PC-9 (cell line): ENCODE data around the gene GPR78. TPM values are rescaled to one million over a fixed set of nuclear protein-coding genes. Genes with fewer than 3 reads are reported as not detected.

Experiments
- BruUV-seq: library from RNA; stranded (reverse); fragments of 400-500 nt; replicated peaks from 2 replicates; lab custom pipeline; 2021; lab: Mats Ljungman, UMichigan
- CTCF ChIA-PET: fragments of 300-600 bp; sonication (Branson Sonifier 250); formaldehyde crosslinking; loops from one replicate; lab custom pipeline; 2022; ENCODE audit warnings: antibody characterized with exemption; lab: Charles Lee
- POLR2A ChIA-PET: fragments of 300-600 bp; sonication (Branson Sonifier 250); formaldehyde crosslinking; loops from one replicate; lab custom pipeline; 2022; ENCODE audit warnings: antibody characterized with exemption; ENCODE audit not compliant: unreplicated experiment; lab: Charles Lee
- DNase-seq, 2 experiments: peaks; one replicate each; pipeline versions ENCODE4 v3.0.0 to v3.0.0-alpha.2; 2015 to 2022; ENCODE audit warnings: mixed read lengths in 1 of 2
- H2AFZ ChIP-seq: fragments of 200-600 bp; sonication (generic); 2 replicates; pipeline ENCODE4 v1.8.1; 2017; ENCODE audit warnings: antibody characterized with exemption
- H3F3A ChIP-seq: fragments of 200-600 bp; sonication (generic); 2 replicates; pipeline ENCODE4 v1.8.1; 2017; ENCODE audit warnings: antibody characterized with exemption, mild to moderate bottlenecking, low read depth; ENCODE audit not compliant: insufficient read depth
- H3K27ac ChIP-seq: fragments of 200-600 bp; sonication (generic); 2 replicates; pipeline ENCODE4 v1.6.1; 2016; ENCODE audit warnings: mixed run types
- H3K27me3 ChIP-seq: fragments of 200-600 bp; sonication (generic); 2 replicates; pipeline ENCODE4 v1.6.1; 2016; ENCODE audit warnings: low read depth, mixed run types; ENCODE audit not compliant: insufficient read depth
- H3K36me3 ChIP-seq: fragments of 200-600 bp; sonication (generic); 2 replicates; pipeline ENCODE4 v1.6.1; 2016; ENCODE audit warnings: low read depth, mixed run types
- H3K4me1 ChIP-seq: fragments of 200-600 bp; sonication (generic); replicated peaks from 2 replicates; pipeline ENCODE4 v1.6.1; 2016; ENCODE audit warnings: mixed run types; ENCODE audit not compliant: insufficient read depth
- H3K4me2 ChIP-seq: fragments of 200-600 bp; sonication (generic); 2 replicates; pipeline ENCODE4 v1.6.1; 2017; ENCODE audit warnings: mixed run types
- H3K4me3 ChIP-seq: fragments of 200-600 bp; sonication (generic); 2 replicates; pipeline ENCODE4 v1.6.1; 2016; ENCODE audit warnings: mixed run types
- H3K79me2 ChIP-seq: fragments of 200-600 bp; sonication (generic); 2 replicates; pipeline ENCODE4 v1.6.1; 2017; ENCODE audit warnings: low read depth, mixed run types
- H3K9me2 ChIP-seq: fragments of 200-600 bp; sonication (generic); 2 replicates; pipeline ENCODE4 v1.8.1; 2017; ENCODE audit warnings: mild to moderate bottlenecking; ENCODE audit not compliant: insufficient read depth
- H3K9me3 ChIP-seq: fragments of 200-600 bp; sonication (generic); 2 replicates; pipeline ENCODE4 v1.8.1; 2016; ENCODE audit warnings: low read depth; ENCODE audit not compliant: insufficient read depth
- H4K20me1 ChIP-seq: fragments of 200-600 bp; sonication (generic); 2 replicates; pipeline ENCODE4 v1.8.1; 2017; ENCODE audit not compliant: insufficient read depth
- CTCF ChIP-seq: fragments of 200-600 bp; sonication (generic); conservative IDR thresholded peaks from 2 replicates; pipeline ENCODE4 v1.6.1; 2017; ENCODE audit warnings: mixed run types, antibody characterized with exemption, mild to moderate bottlenecking, moderate library complexity
- EZH2 ChIP-seq: fragments of 200-600 bp; sonication (generic); IDR thresholded peaks from 2 replicates; pipeline ENCODE4 v1.8.0; 2017; ENCODE audit warnings: antibody characterized with exemption, low read depth
- intact Hi-C: fragments of 100-400 bp; cut with micrococcal nuclease; formaldehyde crosslinking; loops from one replicate; pipeline ENCODE4 v1.10.0; 2022; ENCODE audit not compliant: unreplicated experiment
- total RNA-seq: library from RNA; stranded (reverse); gene quantifications from 2 replicates; pipeline ENCODE4 v1.2.3, GENCODE V29; 2021

GPR78 gene
- total RNA-seq, 1 experiment from 2014 or later = 56.6 TPM

- TF ChIP-seq CTCF = no peak
- no peak for TF ChIP-seq EZH2
- Histone ChIP-seq H3K4me2 (no peak overlapping the region), H3K79me2 (no peaks in the 10 kb centered on the region), H3K27me3 (no peaks in the 10 kb centered on the region), H3K4me1 (no peaks in the 10 kb centered on the region), H3K9me2 (no peaks in the 10 kb centered on the region), H3K27ac (no peak overlapping the region), H3K36me3 (no peaks in the 10 kb centered on the region), H3F3A (no peaks in the 10 kb centered on the region; the same call in 1 of the 2 replicates), H4K20me1 (no peaks in the 10 kb centered on the region), H2AFZ (no peak overlapping the region), H3K4me3 (no peak overlapping the region), H3K9me3 (no peaks in the 10 kb centered on the region)
- BruUV-seq = no TSS peak
- ChIA-PET POLR2A (no interaction called here), CTCF (no interaction called here)
- intact Hi-C loops = no loop called here
- no peak for DNase-seq
Observed at GRCh38 chr4:8589336-8589735, 9.1 kb downstream of the GPR78 start.

- ChIA-PET CTCF (interaction anchor here (0.7 kb wide), 1 partner anchor 41 kb away, joined by 8 read pairs; no protein-coding TSS in a partner anchor), POLR2A (no interaction called here)
- no peak overlapping the region for H3K4me3 ChIP-seq
- no peaks in the 10 kb centered on the region for H3F3A ChIP-seq
- H2AFZ ChIP-seq = no peak overlapping the region
- no peaks in the 10 kb centered on the region for H3K9me2 ChIP-seq
- no TSS peak for BruUV-seq
- no peaks in the 10 kb centered on the region for H3K27me3 ChIP-seq
- no peaks in the 10 kb centered on the region for H4K20me1 ChIP-seq
- TF ChIP-seq EZH2 (no peak), CTCF (no peak)
- intact Hi-C loops = loop anchor here (10.0 kb wide), 1 partner anchor 345 kb away; no protein-coding TSS in a partner anchor
- no peaks in the 10 kb centered on the region for H3K9me3 ChIP-seq
- DNase-seq = no peak
- H3K27ac ChIP-seq = no peak overlapping the region
- H3K4me1 ChIP-seq = no peaks in the 10 kb centered on the region
- H3K79me2 ChIP-seq = no peaks in the 10 kb centered on the region
- no peak overlapping the region for H3K4me2 ChIP-seq
- H3K36me3 ChIP-seq = no peaks in the 10 kb centered on the region
Observed at GRCh38 chr4:8589823-8590545, 9.8 kb downstream of the GPR78 start.

DNA sequence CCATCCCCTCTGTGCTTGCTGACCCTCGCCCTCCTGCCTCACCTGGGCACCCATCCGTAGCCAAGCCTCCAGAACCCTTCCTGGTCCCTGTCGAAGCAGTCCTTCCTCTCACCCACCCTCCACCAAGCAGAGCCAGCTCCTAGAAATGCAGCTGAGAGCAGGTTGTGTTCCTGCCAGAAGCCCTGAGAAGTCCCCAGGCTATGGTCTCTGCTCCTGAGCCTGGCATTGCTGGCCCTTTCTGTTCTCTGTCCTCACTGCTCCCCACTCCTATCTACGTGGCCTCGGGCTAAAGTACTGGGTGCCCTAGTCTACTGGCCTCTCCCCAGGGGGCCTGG is 10.3 kb downstream of the GPR78 start:
- H3K9me2 ChIP-seq = no peaks in the 10 kb centered on the region
- ChIA-PET POLR2A (no interaction called here), CTCF (no interaction called here)
- no peak overlapping the region for H3K27ac ChIP-seq
- TF ChIP-seq EZH2 (no peak), CTCF (no peak)
- H3K27me3 ChIP-seq = no peaks in the 10 kb centered on the region
- H3K4me1 ChIP-seq = no peaks in the 10 kb centered on the region
- H3K4me2 ChIP-seq = no peak overlapping the region
- intact Hi-C loops = loop anchor here (10.0 kb wide), 1 partner anchor 346 kb away; no protein-coding TSS in a partner anchor
- H3K4me3 ChIP-seq = no peak overlapping the region
- H3K36me3 ChIP-seq = no peaks in the 10 kb centered on the region
- H3K79me2 ChIP-seq = no peaks in the 10 kb centered on the region
- no peaks in the 10 kb centered on the region for H4K20me1 ChIP-seq
- no peaks in the 10 kb centered on the region for H3F3A ChIP-seq
- DNase-seq = peak in 1 of 2 experiments; percentile 41
- H3K9me3 ChIP-seq = no peaks in the 10 kb centered on the region
- no peak overlapping the region for H2AFZ ChIP-seq
- no TSS peak for BruUV-seq
